HepG2 (cell line): Measurements from ENCODE around the gene BYSL. TPM values are rescaled to one million over a fixed set of nuclear protein-coding genes. Genes with fewer than 3 reads are reported as not detected.

Experiments used
- ATF3 ChIP-seq: sonication (generic); formaldehyde crosslinking; IDR thresholded peaks from 2 replicates; pipeline ENCODE4 v1.4.0; 2020; ENCODE audit warnings: missing genetic modification reagents
- CBX1 ChIP-seq: IDR thresholded peaks from one replicate; pipeline ENCODE4 v1.6.1; 2016; ENCODE audit warnings: antibody characterized with exemption, low read depth
- CCDC6 ChIP-seq: sonication (generic); formaldehyde crosslinking; IDR thresholded peaks from 2 replicates; pipeline ENCODE4 v1.8.1; 2022; ENCODE audit warnings: mild to moderate bottlenecking, missing genetic modification reagents, moderate library complexity
- EED ChIP-seq: sonication (generic); formaldehyde crosslinking; IDR thresholded peaks from 2 replicates; pipeline ENCODE4 v1.5.0; 2020; ENCODE audit warnings: mild to moderate bottlenecking, missing genetic modification reagents
- ERF ChIP-seq: IDR thresholded peaks from 2 replicates; pipeline ENCODE4 v1.6.1; 2018; ENCODE audit warnings: missing biosample characterization, missing genetic modification reagents
- FUBP1 ChIP-seq: sonication (generic); formaldehyde crosslinking; IDR thresholded peaks from 2 replicates; pipeline ENCODE4 v1.5.1; 2020; ENCODE audit warnings: missing genetic modification reagents, mild to moderate bottlenecking, borderline replicate concordance
- GTF2F1 ChIP-seq: fragments of 150-350 bp; IDR thresholded peaks from 2 replicates; pipeline ENCODE4 v1.6.1; 2014; ENCODE audit warnings: low read length
- HINFP ChIP-seq: sonication (generic); formaldehyde crosslinking; IDR thresholded peaks from 2 replicates; pipeline ENCODE4 v1.4.0; 2020; ENCODE audit warnings: low read depth, mild to moderate bottlenecking, missing genetic modification reagents
- HNRNPH1 ChIP-seq: fragments of 200-400 bp; formaldehyde crosslinking; optimal IDR thresholded peaks from 2 replicates; pipeline ENCODE3; 2017; ENCODE audit warnings: mild to moderate bottlenecking, low read depth, low read length
- HOXA7 ChIP-seq: sonication (generic); formaldehyde crosslinking; IDR thresholded peaks from 2 replicates; pipeline ENCODE4 v1.8.1; 2022; ENCODE audit warnings: mild to moderate bottlenecking, missing genetic modification reagents, moderate library complexity
- HOXD1 ChIP-seq: sonication (generic); formaldehyde crosslinking; IDR thresholded peaks from 2 replicates; pipeline ENCODE4 v1.5.0; 2020; ENCODE audit warnings: missing genetic modification reagents
- KLF13 ChIP-seq: sonication (generic); formaldehyde crosslinking; IDR thresholded peaks from 2 replicates; pipeline ENCODE4 v1.4.0; 2020; ENCODE audit warnings: mild to moderate bottlenecking, missing genetic modification reagents
- SAP130 ChIP-seq: IDR thresholded peaks from 2 replicates; pipeline ENCODE4 v1.6.1; 2016; ENCODE audit warnings: low read depth
- SIX1 ChIP-seq: sonication (generic); formaldehyde crosslinking; IDR thresholded peaks from 2 replicates; pipeline ENCODE4 v1.4.0; 2020; ENCODE audit warnings: missing genetic modification reagents, borderline replicate concordance
- TARDBP ChIP-seq: sonication (generic); formaldehyde crosslinking; IDR thresholded peaks from 2 replicates; pipeline ENCODE4 v1.8.0; 2022; ENCODE audit warnings: mild to moderate bottlenecking, missing genetic modification reagents
- YY1 ChIP-seq: IDR thresholded peaks from 2 replicates; pipeline ENCODE4 v1.6.1; 2011; ENCODE audit warnings: low read length, low read depth, moderate library complexity, mild to moderate bottlenecking; ENCODE audit not compliant: insufficient read depth, insufficient replicate concordance
- ZBTB20 ChIP-seq: sonication (generic); formaldehyde crosslinking; IDR thresholded peaks from 2 replicates; pipeline ENCODE4 v1.8.1; 2023; ENCODE audit warnings: missing genetic modification reagents, low read depth, mild to moderate bottlenecking, borderline replicate concordance
- ZBTB21 ChIP-seq: sonication (generic); formaldehyde crosslinking; IDR thresholded peaks from 2 replicates; pipeline ENCODE4 v1.4.0; 2020; ENCODE audit warnings: missing genetic modification reagents
- ZFP82 ChIP-seq: sonication (generic); formaldehyde crosslinking; IDR thresholded peaks from 2 replicates; pipeline ENCODE4 v1.5.1; 2020; ENCODE audit warnings: mild to moderate bottlenecking, missing genetic modification reagents, borderline replicate concordance
- ZNF121 ChIP-seq: sonication (generic); formaldehyde crosslinking; IDR thresholded peaks from 2 replicates; pipeline ENCODE4 v1.5.0; 2020; ENCODE audit warnings: mild to moderate bottlenecking, missing genetic modification reagents
- ZNF296 ChIP-seq: sonication (generic); formaldehyde crosslinking; conservative IDR thresholded peaks from 2 replicates; pipeline ENCODE4 v1.5.0; 2020; ENCODE audit warnings: mild to moderate bottlenecking, missing genetic modification reagents
- ZNF326 ChIP-seq: sonication (generic); formaldehyde crosslinking; IDR thresholded peaks from 2 replicates; pipeline ENCODE4 v1.4.0; 2020; ENCODE audit warnings: missing genetic modification reagents, borderline replicate concordance
- ZNF468 ChIP-seq: sonication (generic); formaldehyde crosslinking; IDR thresholded peaks from 2 replicates; pipeline ENCODE4 v1.8.0; 2022; ENCODE audit warnings: mild to moderate bottlenecking, moderate library complexity, missing genetic modification reagents
- ZNF496 ChIP-seq: sonication (generic); formaldehyde crosslinking; IDR thresholded peaks from 2 replicates; pipeline ENCODE4 v1.8.1; 2023; ENCODE audit warnings: mild to moderate bottlenecking, moderate library complexity, missing genetic modification reagents; ENCODE audit not compliant: insufficient replicate concordance
- ZNF562 ChIP-seq: sonication (generic); formaldehyde crosslinking; IDR thresholded peaks from 2 replicates; pipeline ENCODE4 v1.8.0; 2022; ENCODE audit warnings: missing genetic modification reagents, borderline replicate concordance
- ZNF644 ChIP-seq: IDR thresholded peaks from 2 replicates; pipeline ENCODE4 v1.6.1; 2016; ENCODE audit warnings: low read depth
- ZNF709 ChIP-seq: sonication (generic); formaldehyde crosslinking; IDR thresholded peaks from 2 replicates; pipeline ENCODE4 v1.5.0; 2020; ENCODE audit warnings: mild to moderate bottlenecking, missing genetic modification reagents
- polyA plus RNA-seq, 8 experiments: library from polyadenylated mRNA; depleted of rRNA in 3 of 8; stranded (reverse) in 7 of 8; unstranded in 1 of 8; fragments of >200 nt; fragmentation: Illumina TruSeq in 4 of 8; extraction: Trizol in 4 of 8; gene quantifications; 2 replicates each; pipeline versions ENCODE4 v1.2.1 to v1.2.3, GENCODE V29; 2011 to 2016; ENCODE audit warnings: low read depth in 4 of 8, missing spikeins in 1 of 8, mixed read lengths in 1 of 8; ENCODE audit not compliant: insufficient read depth in 1 of 8
- total RNA-seq, 5 experiments: library from RNA; depleted of rRNA; stranded (reverse); fragments of >200 nt; fragmentation: Illumina TruSeq; extraction: Trizol; gene quantifications; 2 replicates each; pipeline ENCODE4 v1.2.3, GENCODE V29; 2016; ENCODE audit warnings: low read depth in 1 of 5

Gene BYSL
- total and polyA plus RNA-seq, 2 of the 13 experiments (the other 11 are each of a cell fraction or from before 2014, with no cell fraction given): 27.9 to 28.6 TPM

GRCh38 chr6:41920921-41921711 is at the start of gene BYSL, which contains the start of gene MED20 (continued):
- TF ChIP-seq FUBP1 (CRISPR knock-in tag): no peak
- TF ChIP-seq HNRNPH1: peak; percentile 14
- TF ChIP-seq HOXD1 (CRISPR knock-in tag): peak; percentile 51
- TF ChIP-seq TARDBP (CRISPR knock-in tag): peak; percentile 78
- peak; percentile 41 for TF ChIP-seq YY1
- TF ChIP-seq HOXA7 (CRISPR knock-in tag): no peak
- TF ChIP-seq ZNF296: peak; percentile 73; the same call in 1 of the 2 replicates
- peak; percentile 82 for TF ChIP-seq ZBTB21 (CRISPR knock-in tag)
- no peak for TF ChIP-seq CBX1
- TF ChIP-seq ZFP82 (CRISPR knock-in tag): 0 out of 2 replicates have a peak, but pooled peaks have one; percentile 53
- no peak for TF ChIP-seq ZNF644 (CRISPR knock-in tag)
- peak; percentile 61; the same call in 1 of the 2 replicates for TF ChIP-seq HINFP (CRISPR knock-in tag)
- TF ChIP-seq ZBTB20: no peak; the same call in 1 of the 2 replicates
- peak; percentile 96 for TF ChIP-seq SAP130 (CRISPR knock-in tag)
- TF ChIP-seq SIX1 (CRISPR knock-in tag): no peak
- no peak for TF ChIP-seq ZNF562 (CRISPR knock-in tag)
- no peak for TF ChIP-seq ZNF326 (CRISPR knock-in tag)
- TF ChIP-seq ZNF709 (CRISPR knock-in tag): peak; percentile 93
- peak; percentile 30; the same call in 1 of the 2 replicates for TF ChIP-seq GTF2F1
- TF ChIP-seq ZNF121 (CRISPR knock-in tag): 0 out of 2 replicates have a peak, but pooled peaks have one; percentile 46
- peak; percentile 56 for TF ChIP-seq ERF (CRISPR knock-in tag)
- TF ChIP-seq EED (CRISPR knock-in tag): peak; percentile 80; the same call in 1 of the 2 replicates
- TF ChIP-seq KLF13 (CRISPR knock-in tag): peak; percentile 70; the same call in 1 of the 2 replicates
- TF ChIP-seq ZNF468: no peak
- peak; percentile 90; the same call in 1 of the 2 replicates for TF ChIP-seq CCDC6
- TF ChIP-seq ZNF496 (CRISPR knock-in tag): no peak
- peak; percentile 53 for TF ChIP-seq ATF3
